BE2C (cell line): ENCODE data around the gene PRKD1.

Experiments
- DNase-seq: peaks from one replicate; pipeline ENCODE4 v3.0.0-alpha.2; 2020
- H3K27me3 ChIP-seq: fragments of 250-450 bp; sonication (Bioruptor Pico); 2 replicates; pipeline ENCODE4 v1.5.1; 2020; ENCODE audit warnings: mild to moderate bottlenecking
- H3K36me3 ChIP-seq: fragments of 250-450 bp; sonication (Bioruptor Pico); 2 replicates; pipeline ENCODE4 v1.5.1; 2020; ENCODE audit warnings: mild to moderate bottlenecking
- H3K4me1 ChIP-seq: fragments of 250-450 bp; sonication (Bioruptor Pico); 2 replicates; pipeline ENCODE4 v1.5.1; 2020
- H3K4me3 ChIP-seq: 2 replicates; pipeline ENCODE4 v1.5.1; 2011; ENCODE audit warnings: low read depth, low read length
- H3K9me3 ChIP-seq: fragments of 250-450 bp; sonication (Bioruptor Pico); 2 replicates; pipeline ENCODE4 v1.5.1; 2020
- TF ChIP-seq, protein P1 (sequence below): IDR thresholded peaks from 2 replicates; pipeline ENCODE4 v1.5.1; 2012; ENCODE audit warnings: mild to moderate bottlenecking, low read depth, low read length

The PRKD1 gene

DNA sequence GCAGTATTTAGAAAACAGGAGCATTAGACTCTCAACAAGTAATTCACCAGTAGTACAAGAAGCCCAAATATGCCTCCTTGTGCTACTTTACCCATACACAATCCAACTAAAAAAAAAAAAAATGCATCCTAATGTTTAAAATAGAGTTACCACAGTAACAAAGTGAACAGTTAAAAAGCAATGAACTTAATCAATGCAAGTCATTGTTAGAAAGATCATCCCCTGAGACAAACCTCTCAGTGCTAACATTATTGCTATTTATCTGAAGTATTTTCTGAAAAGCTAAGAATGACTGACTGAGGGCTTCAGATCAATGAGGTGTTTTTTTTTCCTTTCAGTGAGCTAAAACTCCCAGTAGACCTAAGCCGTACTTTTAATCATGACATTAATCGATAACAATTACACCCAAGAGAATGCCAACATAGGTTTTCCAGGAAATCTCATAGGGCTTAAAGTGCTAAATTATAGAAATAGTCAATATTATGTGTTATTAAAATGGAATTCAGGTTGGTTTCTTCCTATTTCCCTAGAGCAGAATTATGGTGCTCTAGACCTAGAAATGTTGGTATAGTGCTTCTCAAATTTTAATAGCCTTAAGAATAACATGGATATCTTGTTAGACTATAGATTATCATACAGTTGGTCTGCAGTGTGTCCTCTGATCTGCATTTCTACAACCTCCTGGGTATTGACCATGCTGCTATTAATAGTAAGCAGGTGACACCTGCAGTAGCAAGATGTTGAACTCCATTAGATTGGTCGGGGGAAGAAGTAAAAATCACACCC lies 123.0 kb downstream of the PRKD1 start:
- TF ChIP-seq, protein P1, sequence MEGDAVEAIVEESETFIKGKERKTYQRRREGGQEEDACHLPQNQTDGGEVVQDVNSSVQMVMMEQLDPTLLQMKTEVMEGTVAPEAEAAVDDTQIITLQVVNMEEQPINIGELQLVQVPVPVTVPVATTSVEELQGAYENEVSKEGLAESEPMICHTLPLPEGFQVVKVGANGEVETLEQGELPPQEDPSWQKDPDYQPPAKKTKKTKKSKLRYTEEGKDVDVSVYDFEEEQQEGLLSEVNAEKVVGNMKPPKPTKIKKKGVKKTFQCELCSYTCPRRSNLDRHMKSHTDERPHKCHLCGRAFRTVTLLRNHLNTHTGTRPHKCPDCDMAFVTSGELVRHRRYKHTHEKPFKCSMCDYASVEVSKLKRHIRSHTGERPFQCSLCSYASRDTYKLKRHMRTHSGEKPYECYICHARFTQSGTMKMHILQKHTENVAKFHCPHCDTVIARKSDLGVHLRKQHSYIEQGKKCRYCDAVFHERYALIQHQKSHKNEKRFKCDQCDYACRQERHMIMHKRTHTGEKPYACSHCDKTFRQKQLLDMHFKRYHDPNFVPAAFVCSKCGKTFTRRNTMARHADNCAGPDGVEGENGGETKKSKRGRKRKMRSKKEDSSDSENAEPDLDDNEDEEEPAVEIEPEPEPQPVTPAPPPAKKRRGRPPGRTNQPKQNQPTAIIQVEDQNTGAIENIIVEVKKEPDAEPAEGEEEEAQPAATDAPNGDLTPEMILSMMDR = no peak
- Histone ChIP-seq H3K36me3 (no peaks in the 10 kb centered on the region), H3K27me3 (no peaks in the 10 kb centered on the region), H3K4me1 (no peaks in the 10 kb centered on the region), H3K9me3 (no peaks in the 10 kb centered on the region), H3K4me3 (no peak overlapping the region)
- DNase-seq = no peak

DNA sequence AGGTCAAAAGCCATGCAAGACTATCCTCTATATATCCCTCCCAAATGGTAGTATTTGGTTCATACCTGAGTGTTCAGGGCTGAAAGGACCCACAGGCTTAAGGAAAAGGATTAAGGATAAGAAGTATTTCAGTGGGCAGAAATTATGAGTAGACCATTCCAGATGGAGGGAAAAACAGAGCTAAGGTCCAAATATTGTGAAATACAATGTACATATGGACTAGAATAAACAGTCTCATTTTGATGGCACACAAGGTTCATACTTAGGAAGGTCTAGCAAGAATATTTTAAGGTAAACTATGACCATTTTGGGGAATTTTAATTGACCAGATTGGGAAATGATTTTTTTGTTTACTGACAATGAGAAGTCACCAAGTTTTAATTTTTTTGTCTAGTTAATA lies 124.6 kb downstream of the PRKD1 start:
- Histone ChIP-seq H3K4me1 (no peaks in the 10 kb centered on the region), H3K4me3 (no peak overlapping the region), H3K9me3 (no peaks in the 10 kb centered on the region), H3K27me3 (no peaks in the 10 kb centered on the region), H3K36me3 (no peaks in the 10 kb centered on the region)
- TF ChIP-seq, protein P1 = no peak
- no peak for DNase-seq

- Histone ChIP-seq H3K36me3 (no peaks in the 10 kb centered on the region), H3K9me3 (no peaks in the 10 kb centered on the region), H3K4me1 (no peaks in the 10 kb centered on the region), H3K27me3 (no peaks in the 10 kb centered on the region), H3K4me3 (no peak overlapping the region)
- TF ChIP-seq, protein P1 = no peak
- DNase-seq = no peak
These were observed 125.4 kb downstream of the PRKD1 start for GRCh38 chr14:29802211-29802610.

GRCh38 chr14:29800961-29801360 lies 126.7 kb downstream of the PRKD1 start:
- TF ChIP-seq, protein P1 = no peak
- H3K27me3 ChIP-seq = no peaks in the 10 kb centered on the region
- H3K4me1 ChIP-seq = no peaks in the 10 kb centered on the region
- H3K36me3 ChIP-seq = no peaks in the 10 kb centered on the region
- H3K9me3 ChIP-seq = no peaks in the 10 kb centered on the region
- no peak overlapping the region for H3K4me3 ChIP-seq
- no peak for DNase-seq

GRCh38 chr14:29799464-29800095 lies 128.1 kb downstream of the PRKD1 start:
- TF ChIP-seq, protein P1 = no peak
- H3K4me1 ChIP-seq = no peaks in the 10 kb centered on the region
- H3K4me3 ChIP-seq = no peak overlapping the region
- H3K36me3 ChIP-seq = no peaks in the 10 kb centered on the region
- no peaks in the 10 kb centered on the region for H3K9me3 ChIP-seq
- H3K27me3 ChIP-seq = no peaks in the 10 kb centered on the region
- DNase-seq = no peak

GRCh38 chr14:29798811-29799210 lies 128.8 kb downstream of the PRKD1 start:
- no peak for DNase-seq
- Histone ChIP-seq H3K4me3 (no peak overlapping the region), H3K9me3 (no peaks in the 10 kb centered on the region), H3K36me3 (no peaks in the 10 kb centered on the region), H3K27me3 (no peaks in the 10 kb centered on the region), H3K4me1 (no peaks in the 10 kb centered on the region)
- TF ChIP-seq, protein P1 = no peak
